GM20431 (cell line): Measurements from ENCODE around the gene UBE2K.
"Not testable (repeated sequence)": the region's sequence is repeated elsewhere in the genome, so short reads cannot be mapped to it uniquely, and the experiment has no call there.

Source experiments
- in situ Hi-C: fragments of 300-500 bp; cut with MseI, MboI; formaldehyde crosslinking; loops from one replicate; pipeline ENCODE4 v1.15.0; 2020; ENCODE audit warnings: low sequenced_read_pairs; ENCODE audit not compliant: unreplicated experiment

Gene UBE2K, protein sequence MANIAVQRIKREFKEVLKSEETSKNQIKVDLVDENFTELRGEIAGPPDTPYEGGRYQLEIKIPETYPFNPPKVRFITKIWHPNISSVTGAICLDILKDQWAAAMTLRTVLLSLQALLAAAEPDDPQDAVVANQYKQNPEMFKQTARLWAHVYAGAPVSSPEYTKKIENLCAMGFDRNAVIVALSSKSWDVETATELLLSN

DNA sequence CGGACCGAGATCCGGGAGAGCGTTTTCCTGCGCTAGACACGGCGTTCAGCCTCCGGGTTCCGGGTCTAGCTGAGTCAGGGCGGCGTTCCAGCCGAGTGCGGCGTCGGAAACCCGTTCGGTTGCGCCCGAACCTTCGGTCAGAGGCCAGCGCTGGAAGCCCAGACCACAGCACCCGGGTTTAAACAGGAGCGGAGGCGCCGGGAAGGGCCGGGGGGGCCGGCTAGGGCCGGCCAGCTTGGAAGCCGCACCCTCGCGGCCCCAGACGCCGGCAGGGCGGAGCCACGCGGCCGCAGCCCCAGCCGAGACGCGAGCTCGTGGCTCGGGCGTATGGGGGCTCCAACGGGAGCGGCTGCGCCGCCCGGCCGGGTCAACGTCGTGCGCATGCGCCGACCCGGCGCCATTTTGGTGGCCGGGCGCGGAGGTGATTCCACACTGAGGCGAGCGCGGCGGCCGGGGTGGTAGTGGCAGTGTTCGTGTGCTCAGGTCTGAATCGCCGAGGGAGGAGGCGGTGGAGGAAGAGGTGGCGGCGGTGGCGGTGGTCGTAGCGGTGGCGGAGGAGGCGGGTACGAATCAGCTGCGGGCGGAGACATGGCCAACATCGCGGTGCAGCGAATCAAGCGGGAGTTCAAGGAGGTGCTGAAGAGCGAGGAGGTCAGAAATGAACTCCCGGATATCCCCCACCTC, at the start of gene UBE2K:
Gene UBE2K, plus strand, starts transcription at position 397 of the 684 bp plus-strand sequence. Its CDS starts 192 bp downstream, at position 589.
- in situ Hi-C loops: no loop called here

DNA sequence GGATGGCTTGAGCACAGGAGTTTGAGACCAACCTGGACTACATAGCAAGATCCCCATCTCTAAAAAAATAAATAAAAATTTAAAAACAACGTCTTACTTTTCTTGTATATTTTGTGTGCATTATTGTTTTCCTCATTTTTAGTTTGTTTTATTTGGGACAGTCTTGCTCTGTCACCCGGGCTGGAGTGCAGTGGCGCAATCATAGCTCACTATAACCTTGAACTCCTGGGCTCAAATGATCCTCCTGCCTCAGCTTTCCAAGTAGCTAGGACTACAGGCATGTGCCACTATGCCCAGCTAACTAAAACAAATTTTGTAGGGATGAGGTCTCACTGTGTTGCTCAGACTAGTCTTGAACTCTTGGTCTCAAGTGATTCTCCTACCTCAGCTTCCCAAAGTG, 49.7 kb upstream of the UBE2K start:
- in situ Hi-C loops: no loop called here

DNA sequence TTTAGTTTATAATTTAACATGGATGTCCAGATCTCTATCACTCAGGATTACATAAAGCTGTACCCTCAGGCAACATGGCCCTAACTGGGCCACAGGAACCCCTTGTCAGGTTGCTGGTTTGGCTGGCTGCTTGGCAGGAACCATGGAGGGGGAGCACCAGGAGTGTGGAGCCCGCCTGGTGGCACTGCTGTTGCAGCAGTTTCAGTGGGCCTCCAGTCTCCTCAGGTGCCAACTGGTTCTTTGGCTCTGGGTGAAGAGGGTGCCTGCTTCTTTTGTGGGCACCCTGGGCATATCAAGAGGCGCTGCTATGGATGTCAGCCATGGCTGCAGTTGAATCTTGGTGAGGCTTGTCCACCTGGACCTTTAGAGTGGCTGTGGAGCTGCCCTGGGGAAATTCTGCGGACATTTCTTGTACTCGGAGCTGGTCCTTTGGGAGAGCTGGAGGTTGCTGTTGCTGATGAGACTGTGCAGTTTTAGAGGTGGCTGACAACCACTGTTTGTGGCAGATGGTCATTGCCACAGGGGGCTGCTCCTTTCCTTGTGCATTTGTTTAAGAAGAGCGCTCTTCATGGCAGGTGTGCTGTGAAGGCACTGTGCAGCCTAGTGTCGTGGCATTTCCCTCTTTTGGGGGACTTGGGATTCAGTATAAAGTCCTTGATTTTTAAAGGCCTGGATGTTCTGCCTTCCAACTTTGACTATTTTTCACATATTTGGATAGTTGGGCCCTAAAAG, 48.9 kb upstream of the UBE2K start:
- in situ Hi-C loops: no loop called here

DNA sequence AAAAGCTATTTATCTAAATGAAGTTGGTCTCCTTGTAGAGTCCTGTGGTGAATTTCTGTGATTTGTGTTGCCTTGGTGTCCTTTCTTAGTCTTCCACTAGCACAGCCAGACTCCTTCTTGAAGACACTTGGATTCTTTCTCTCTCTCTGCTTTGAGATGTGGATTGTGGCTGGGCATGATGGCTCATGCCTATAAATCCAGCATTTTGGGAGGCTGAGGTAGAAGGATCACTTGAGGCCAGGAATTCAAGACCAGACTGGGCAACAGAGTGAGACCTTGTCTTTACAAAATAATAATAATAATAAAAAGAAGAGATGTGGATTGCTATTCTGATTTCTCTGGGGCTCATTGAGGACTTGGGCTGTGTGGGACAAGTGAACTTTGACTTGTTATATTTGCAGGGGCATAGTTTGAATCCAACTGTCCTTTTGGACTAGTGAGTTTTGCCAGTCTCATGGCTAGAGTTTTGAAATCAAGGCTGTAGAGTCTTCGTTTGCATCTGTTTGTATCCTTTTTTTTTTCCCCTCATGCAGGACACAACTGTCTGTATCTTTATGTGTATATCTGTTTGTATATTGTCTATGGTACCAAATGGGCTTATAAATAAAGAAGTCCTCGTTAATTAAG, 48.2 kb upstream of the UBE2K start:
- in situ Hi-C loops: no loop called here

DNA sequence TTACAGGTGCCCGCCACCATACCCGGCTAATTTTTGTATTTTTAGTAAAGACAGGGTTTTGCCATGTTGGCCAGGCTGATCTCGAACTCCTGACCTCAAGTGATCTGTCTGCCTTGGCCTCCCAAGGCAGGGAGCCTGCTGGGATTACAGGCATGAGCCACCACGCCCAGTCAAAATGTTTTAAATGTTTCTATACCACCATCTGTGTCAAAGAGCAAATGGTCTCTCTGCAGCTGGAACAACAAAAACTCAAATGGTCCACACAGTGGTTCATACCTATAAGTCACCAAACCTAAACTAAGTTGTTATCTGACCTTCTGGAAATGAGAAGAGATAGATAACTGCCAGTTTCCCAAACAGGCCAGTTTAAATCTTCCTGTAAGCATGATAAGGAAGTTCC, 46.4 kb upstream of the UBE2K start:
- in situ Hi-C loops: not testable (repeated sequence)

DNA sequence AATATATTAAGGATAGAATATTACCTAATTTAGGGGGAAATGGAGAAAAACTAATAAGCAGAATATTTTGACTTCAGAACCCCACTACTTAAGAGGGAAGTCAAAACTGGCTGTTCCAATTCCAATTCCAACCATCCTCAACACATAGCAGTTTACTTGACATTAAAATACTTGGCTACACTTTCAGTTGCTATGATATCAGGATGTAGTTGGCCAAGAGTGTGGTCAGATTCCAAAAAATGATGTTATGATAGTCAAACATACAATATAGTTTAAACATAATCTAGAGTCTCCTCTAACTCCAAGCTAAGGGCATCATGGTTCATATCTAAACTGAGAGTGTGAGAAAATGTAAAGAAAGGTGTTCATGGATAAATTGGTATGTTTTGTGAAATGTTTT, 42.7 kb upstream of the UBE2K start:
- in situ Hi-C loops: no loop called here

DNA sequence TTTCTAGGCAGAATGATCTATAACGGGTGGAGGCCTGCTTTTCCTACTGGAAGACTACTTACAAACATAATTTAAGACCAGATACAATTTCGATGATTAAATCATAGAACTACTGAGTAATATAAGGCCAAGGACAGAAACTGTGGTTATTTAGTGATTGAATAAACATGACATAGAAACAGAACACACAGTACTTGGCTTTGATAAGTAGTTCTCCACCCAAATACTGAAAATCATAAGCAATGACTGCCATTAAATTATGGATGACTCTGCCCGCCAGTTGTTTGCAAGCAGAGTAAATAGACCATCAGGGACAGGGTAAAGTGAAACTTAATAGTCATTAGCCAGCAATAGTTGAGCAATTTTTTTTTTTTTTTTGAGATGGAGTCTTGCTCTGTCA, 42.1 kb upstream of the UBE2K start:
- in situ Hi-C loops: no loop called here

DNA sequence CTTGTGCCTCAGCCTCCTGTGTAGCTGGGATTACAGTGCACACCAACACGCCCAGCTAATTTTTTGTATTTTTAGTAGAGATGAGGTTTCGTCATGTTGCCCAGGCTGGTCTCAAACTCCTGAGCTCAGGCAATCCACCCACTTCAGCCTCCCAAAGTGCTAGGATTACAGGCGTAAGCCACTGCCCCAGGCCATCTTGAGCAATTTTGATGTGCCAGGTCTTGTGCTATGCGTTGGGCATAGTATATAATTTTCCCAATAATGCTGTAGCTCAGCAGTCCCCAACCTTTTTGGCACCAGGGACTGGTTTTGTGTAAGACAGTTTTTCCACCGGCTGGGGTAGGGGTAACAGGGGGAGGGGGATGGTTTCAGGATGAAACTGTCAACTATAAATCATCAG, 41.3 kb upstream of the UBE2K start:
- in situ Hi-C loops: not testable (repeated sequence)

DNA sequence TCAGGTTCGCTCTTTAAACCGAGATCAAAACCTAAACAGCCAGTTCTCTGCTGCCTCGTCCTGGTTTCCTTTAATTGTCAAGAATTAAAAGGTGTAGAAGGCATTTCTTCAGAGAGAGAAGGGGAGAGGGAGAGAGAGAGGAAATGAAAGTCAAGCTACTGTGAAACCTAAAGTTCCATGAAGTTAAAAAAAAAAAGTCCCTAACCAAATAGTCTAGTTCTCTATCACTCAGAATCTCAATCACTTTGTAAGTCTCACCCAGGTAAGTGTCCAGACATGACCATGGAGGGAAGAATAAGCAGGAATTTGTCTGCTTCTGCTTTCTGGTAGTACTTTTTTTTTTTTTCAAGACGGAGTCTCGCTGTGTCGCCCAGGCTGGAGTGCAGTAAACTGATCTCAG, 40.5 kb upstream of the UBE2K start:
- in situ Hi-C loops: no loop called here

DNA sequence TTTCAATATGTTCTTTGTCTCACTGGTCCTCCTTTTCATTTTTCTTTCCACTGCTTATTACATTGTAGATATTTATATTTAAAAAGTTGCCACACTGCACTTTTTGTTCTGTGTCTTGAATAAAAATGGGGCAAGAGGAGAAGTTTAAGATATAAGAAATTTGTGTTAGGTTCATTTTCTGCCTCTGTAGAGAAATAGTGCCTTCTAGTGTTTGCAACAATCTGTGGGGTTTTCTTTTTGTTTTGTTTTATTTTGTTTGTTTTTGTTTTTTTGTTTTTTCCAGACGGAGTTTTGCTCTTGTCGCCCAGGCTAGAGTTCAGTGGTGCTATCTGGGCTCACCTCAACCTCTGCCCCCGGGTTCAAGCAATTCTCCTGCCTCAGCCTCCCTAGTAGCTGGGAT, 39.2 kb upstream of the UBE2K start:
- in situ Hi-C loops: no loop called here

DNA sequence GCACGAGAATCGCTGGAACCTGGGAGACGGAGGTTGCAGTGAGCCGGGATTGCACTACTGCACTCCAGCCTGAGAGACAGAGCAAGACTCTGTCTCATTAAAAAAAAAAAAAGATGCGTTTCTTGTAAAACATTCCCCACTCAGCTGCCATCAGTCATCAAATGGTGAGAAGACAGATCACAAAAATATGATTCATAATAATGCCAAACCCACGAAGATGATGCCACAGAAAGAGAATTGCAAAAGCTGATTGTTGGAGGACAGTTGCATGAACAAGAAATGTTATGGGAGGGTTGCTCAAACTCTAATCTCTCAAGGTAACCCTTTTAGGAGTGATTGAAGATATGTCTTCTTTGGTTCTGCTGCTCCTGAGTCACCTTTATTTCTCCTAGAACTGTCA, 37.9 kb upstream of the UBE2K start:
- in situ Hi-C loops: no loop called here

DNA sequence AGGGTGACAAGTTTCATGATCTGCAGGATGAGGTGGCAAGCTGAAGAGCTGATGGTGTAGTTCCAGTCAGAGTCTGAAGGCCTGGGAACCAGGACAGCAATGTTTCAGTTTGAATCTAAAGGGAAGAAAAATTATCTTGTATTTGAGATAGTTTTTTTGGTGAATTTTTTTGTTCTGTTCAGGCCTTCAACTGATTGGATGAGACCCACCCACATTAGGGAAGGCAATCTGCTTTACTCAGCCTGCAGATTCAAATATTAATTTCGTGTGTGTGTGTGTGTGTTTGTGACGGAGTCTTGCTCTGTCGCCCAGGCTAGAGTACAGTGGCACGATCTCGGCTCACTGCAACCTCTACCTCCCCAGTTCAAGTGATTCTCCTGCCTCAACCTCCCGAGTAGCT, 37.2 kb upstream of the UBE2K start:
- in situ Hi-C loops: no loop called here

DNA sequence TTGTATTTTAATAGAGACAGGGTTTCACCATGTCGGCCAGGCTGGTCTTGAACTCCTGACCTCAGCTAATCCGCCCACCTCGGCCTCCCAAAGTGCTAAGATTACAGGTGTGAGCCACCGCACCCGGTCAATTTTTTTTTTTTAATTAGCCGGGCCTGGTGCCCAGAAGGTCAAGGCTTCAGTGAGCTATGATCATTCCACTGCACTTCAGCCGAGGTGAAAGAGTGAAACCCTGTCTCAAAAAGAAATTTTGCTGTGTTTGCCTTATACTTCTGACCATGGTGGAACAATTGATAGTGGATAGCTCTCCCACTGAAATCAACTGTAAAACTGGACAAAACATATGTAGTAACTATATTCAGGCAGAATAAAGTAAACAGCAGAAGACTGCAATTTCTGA, 35.3 kb upstream of the UBE2K start:
- in situ Hi-C loops: no loop called here

DNA sequence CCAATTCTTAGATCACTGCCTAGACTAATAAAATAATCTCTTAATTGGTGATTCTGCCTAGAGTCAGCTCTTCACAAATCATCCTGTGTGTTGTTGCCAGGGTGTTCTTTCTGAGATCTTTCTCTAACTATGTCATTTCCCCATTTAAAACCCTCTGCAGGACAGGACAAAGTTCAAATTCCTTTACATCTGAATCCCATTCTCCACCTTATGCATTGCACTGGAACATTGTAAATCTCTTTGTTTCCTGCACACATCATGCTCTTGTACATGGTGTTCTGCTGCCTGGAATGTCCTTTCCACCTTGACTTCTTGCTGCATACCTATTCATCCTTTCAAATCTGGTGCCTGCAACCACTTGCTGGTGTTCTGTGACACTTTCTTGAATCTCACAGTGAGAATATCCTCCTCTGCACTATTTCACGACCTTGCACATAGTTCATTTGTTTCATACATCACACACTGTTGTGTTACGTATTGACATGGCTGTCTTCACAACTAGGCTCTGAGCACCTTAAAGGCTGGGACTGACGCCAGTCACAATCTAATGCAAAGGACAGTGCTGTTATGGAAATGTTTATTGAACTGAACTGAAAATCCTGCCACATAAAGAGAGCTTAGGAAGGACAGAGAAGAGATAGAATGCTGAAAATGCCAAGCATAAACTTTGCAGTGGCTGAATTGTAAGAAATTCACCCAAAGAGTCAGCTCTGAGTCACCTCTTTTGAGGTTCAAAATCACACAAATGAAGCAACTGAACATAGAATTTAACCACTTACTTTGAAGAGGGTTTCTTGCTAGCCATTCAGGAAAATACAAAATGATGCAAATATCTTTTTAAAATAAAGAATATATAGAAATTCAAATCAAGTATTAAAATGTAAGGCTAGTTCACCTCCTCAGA, 32.9 kb upstream of the UBE2K start:
- in situ Hi-C loops: no loop called here

DNA sequence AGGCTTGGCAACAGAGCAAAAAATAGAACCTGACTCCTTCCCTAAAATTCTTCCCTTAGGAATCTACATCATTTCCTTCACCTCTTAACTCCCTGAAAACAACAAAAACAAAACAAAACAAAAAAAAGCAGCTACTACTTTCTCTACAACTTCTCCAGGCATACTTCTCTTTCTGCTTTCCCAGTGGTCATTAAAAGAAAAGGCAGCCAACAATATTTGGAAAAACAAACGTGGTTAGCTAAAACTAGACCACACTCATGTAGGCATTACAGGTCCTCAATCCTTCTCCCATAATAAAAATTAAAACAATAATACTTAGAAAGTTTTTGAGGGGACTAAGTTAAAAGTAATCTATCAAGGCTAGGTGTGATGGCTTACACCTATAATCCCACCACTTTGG, 30.2 kb upstream of the UBE2K start:
- in situ Hi-C loops: no loop called here

DNA sequence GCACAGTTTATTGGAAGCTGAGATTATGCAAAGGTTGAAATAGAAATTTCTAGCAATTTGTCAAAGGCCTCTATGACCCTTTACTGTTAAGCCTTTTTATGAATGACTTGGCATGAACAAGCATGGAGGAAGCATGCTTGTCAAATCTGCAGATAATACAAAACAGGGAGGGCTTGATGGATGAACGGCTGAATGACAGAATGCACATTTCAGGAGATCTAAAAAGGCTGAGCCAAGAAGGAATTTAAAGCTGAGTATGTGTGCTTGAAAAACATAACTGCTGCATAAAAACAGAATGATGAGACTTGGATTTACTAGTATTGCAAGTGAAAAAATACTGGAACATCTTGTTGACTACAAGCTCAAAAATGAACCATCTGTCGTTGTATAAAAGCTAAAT, 29.0 kb upstream of the UBE2K start:
- in situ Hi-C loops: no loop called here

DNA sequence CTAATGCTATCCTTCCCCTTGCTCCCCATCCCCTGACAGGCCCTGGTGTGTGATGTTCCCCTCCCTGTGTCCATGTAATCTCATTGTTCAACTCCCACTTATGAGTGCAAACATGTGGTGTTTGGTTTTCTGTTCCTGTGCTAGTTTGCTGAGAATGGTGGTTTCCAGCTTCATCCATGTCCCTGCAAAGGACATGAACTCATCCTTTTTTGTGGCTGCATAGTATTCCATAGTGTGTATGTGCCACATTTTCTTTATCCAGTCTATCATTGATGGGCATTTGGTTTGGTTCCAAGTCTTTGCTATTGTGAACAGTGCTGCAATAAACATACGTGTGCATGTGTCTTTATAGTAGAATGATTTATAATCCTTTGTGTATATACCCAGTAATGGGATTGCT, 27.6 kb upstream of the UBE2K start:
- in situ Hi-C loops: not testable (repeated sequence)

DNA sequence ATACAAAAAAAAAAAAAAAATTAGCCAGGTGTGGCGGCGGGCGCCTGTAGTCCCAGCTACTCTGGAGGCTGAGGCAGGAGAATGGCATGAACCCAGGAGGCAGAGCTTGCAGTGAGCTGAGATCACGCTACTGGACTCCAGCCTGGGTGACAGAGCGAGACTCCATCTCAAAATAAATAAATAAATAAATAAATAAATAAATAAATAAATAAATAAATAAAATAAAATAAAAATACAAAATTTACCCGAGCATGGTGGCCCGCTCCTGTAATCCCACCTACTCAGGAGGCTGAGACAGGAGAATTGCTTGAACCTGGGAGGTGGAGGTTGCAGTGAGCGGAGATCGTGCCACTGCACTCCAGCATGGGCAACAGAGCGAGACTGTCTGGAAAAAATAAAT, 22.3 kb upstream of the UBE2K start:
- in situ Hi-C loops: not testable (repeated sequence)

DNA sequence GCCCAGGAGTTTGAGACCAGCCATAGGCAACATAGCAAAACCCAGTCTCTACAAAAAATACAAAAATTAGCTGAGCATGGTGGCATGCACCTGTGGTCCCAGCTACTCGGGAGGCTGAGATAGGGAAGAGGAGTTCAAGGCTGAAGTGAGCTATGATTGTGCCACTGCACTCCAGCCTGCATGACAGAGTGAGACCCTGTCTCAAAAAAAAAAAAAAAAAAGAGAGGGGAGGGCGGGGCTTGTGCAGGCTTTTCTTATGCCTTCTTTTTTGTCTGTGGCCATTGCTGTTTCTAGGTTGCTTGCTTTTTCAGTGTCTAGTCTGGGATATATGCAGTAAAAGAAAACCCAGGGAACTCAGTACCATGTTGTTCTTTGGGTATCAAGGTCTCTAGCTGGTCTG, 16.9 kb upstream of the UBE2K start:
- in situ Hi-C loops: not testable (repeated sequence)

DNA sequence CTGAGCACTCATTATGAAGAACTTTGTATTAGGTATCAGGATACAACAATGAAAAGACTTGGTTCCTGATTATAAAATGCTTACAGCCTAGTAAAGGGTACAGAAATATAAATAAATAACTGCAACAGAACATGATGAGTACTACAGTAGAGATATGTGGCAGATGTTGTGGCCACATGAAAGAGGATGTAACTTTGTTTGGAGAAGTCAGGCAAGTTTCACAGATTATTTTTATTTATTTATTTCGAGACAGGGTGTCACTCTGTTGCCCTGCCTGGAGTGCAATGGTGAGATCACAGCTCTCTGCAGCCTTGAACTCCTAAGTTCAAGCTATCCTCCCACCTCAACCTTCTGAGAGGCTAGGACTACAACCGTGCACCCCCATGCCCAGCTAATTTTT, 15.8 kb upstream of the UBE2K start:
- in situ Hi-C loops: no loop called here
